H1 (cell line): ENCODE results near the gene HS3ST5. TPM values are rescaled to one million over a fixed set of nuclear protein-coding genes. Genes with fewer than 3 reads are reported as not detected.

Experiments used
- CTCF ChIA-PET: fragments of 300-600 bp; sonication (Branson Sonifier 250); formaldehyde crosslinking; loops from one replicate; lab custom pipeline; 2021; ENCODE audit not compliant: partially characterized antibody; lab: Charles Lee
- POLR2A ChIA-PET: fragments of 300-600 bp; sonication (Branson Sonifier 250); formaldehyde crosslinking; loops from one replicate; lab custom pipeline; 2021; ENCODE audit warnings: inconsistent platforms; ENCODE audit not compliant: partially characterized antibody; lab: Charles Lee
- DNase-seq, 2 experiments: peaks; one replicate each; pipeline versions ENCODE4 v3.0.0 to v3.0.0-alpha.2; 2010 to 2022; ENCODE audit warnings: low spot score in 2 of 2, low read depth in 1 of 2, mixed read lengths in 1 of 2
- FAIRE-seq: peaks from 2 replicates; lab custom pipeline; 2011; peaks lifted over from hg19 to GRCh38; lab: Jason Lieb, UNC
- H2AFZ ChIP-seq: 2 replicates; pipeline ENCODE4 v1.8.1; 2012; ENCODE audit warnings: low read length, inconsistent platforms
- H2AK5ac ChIP-seq: 2 replicates; pipeline ENCODE4 v1.6.1; 2013; ENCODE audit warnings: low read depth, low read length
- H2BK120ac ChIP-seq: replicated peaks from 2 replicates; pipeline ENCODE3; 2013; ENCODE audit warnings: low read depth, low read length, inconsistent platforms
- H2BK12ac ChIP-seq: 2 replicates; pipeline ENCODE4 v1.6.1; 2013; ENCODE audit warnings: low read depth, low read length
- H2BK15ac ChIP-seq: 2 replicates; pipeline ENCODE4 v1.6.1; 2013; ENCODE audit warnings: low read length
- H2BK20ac ChIP-seq: 2 replicates; pipeline ENCODE4 v1.6.1; 2013; ENCODE audit warnings: low read length
- H2BK5ac ChIP-seq: 2 replicates; pipeline ENCODE4 v1.6.1; 2013; ENCODE audit warnings: low read depth, low read length
- H3K14ac ChIP-seq: 2 replicates; pipeline ENCODE4 v1.6.1; 2013; ENCODE audit warnings: inconsistent platforms; ENCODE audit not compliant: insufficient read length
- H3K18ac ChIP-seq: 2 replicates; pipeline ENCODE4 v1.6.1; 2013; ENCODE audit warnings: low read length; ENCODE audit errors: extremely low read depth
- H3K23ac ChIP-seq: 2 replicates; pipeline ENCODE4 v1.6.1; 2013; ENCODE audit warnings: inconsistent platforms; ENCODE audit not compliant: insufficient read length
- H3K23me2 ChIP-seq: 2 replicates; pipeline ENCODE4 v1.6.1; 2013; ENCODE audit warnings: low read depth, low read length
- H3K27ac ChIP-seq: 2 replicates; pipeline ENCODE4 v1.6.1; 2011; ENCODE audit warnings: low read depth, low read length, inconsistent platforms
- H3K27me3 ChIP-seq, 4 experiments: replicated peaks in 1 of 4; 1 replicate in 1 of 4; 2 replicates in 3 of 4; pipeline versions ENCODE4 v1.6.1 to v1.8.1; 2011 to 2013; ENCODE audit warnings: low read length in 3 of 4, mild to moderate bottlenecking in 3 of 4, inconsistent platforms in 2 of 4, mixed read lengths in 2 of 4, moderate library complexity in 1 of 4; ENCODE audit not compliant: control insufficient read depth in 3 of 4, insufficient read depth in 3 of 4; ENCODE audit errors: extremely low read depth in 1 of 4
- H3K36me3 ChIP-seq, 4 experiments: 2 replicates each; pipeline versions ENCODE4 v1.6.1 to v1.8.1; 2011 to 2013; ENCODE audit warnings: mild to moderate bottlenecking in 4 of 4, low read length in 3 of 4, moderate library complexity in 2 of 4, control low read depth in 1 of 4, inconsistent platforms in 1 of 4; ENCODE audit not compliant: insufficient read depth in 4 of 4, control insufficient read depth in 2 of 4
- H3K4ac ChIP-seq: replicated peaks from 2 replicates; pipeline ENCODE3; 2013; ENCODE audit warnings: low read length, low read depth, mixed read lengths, inconsistent platforms; ENCODE audit not compliant: insufficient read length
- H3K4me1 ChIP-seq, 4 experiments: replicated peaks in 1 of 4; 1 replicate in 1 of 4; 2 replicates in 3 of 4; pipeline versions ENCODE4 v1.6.1 to v1.8.1; 2011 to 2013; ENCODE audit warnings: low read length in 3 of 4, inconsistent platforms in 2 of 4, mixed read lengths in 1 of 4; ENCODE audit not compliant: insufficient read depth in 4 of 4, control insufficient read depth in 3 of 4
- H3K4me2 ChIP-seq, 2 experiments: 2 replicates each; pipeline versions ENCODE4 v1.6.1 to v1.8.1; 2011 to 2013; ENCODE audit warnings: low read depth in 2 of 2, low read length in 2 of 2, control low read depth in 1 of 2, inconsistent platforms in 1 of 2, mild to moderate bottlenecking in 1 of 2; ENCODE audit not compliant: insufficient read depth in 1 of 2
- H3K4me3 ChIP-seq, 4 experiments: fragments of 200-600, 300-600 bp in 1 of 4; sonication (generic), shearing (Covaris generic), sonication (Bioruptor Twin) in 1 of 4; 2 replicates each; pipeline versions ENCODE4 v1.5.1 to v1.8.1; 2011 to 2016; ENCODE audit warnings: low read length in 4 of 4, low read depth in 3 of 4, control low read depth in 2 of 4, inconsistent platforms in 2 of 4, mild to moderate bottlenecking in 2 of 4, mixed read lengths in 1 of 4, moderate library complexity in 1 of 4; ENCODE audit not compliant: insufficient read depth in 2 of 4; ENCODE audit errors: extremely low read depth in 1 of 4
- H3K56ac ChIP-seq: replicated peaks from 2 replicates; pipeline ENCODE3; 2013; ENCODE audit warnings: low read depth, mild to moderate bottlenecking, mixed read lengths, low read length, inconsistent platforms; ENCODE audit not compliant: insufficient read length
- H3K79me1 ChIP-seq: 2 replicates; pipeline ENCODE4 v1.6.1; 2013; ENCODE audit warnings: low read depth, low read length, control low read depth
- H3K79me2 ChIP-seq, 2 experiments: 2 replicates each; pipeline versions ENCODE4 v1.6.1 to v1.8.1; 2012 to 2013; ENCODE audit warnings: low read length in 2 of 2, mild to moderate bottlenecking in 2 of 2, inconsistent platforms in 1 of 2; ENCODE audit not compliant: insufficient read depth in 2 of 2, control insufficient read depth in 1 of 2
- H3K9ac ChIP-seq, 4 experiments: replicated peaks in 1 of 4; 1 replicate in 1 of 4; 2 replicates in 3 of 4; pipeline versions ENCODE4 v1.6.1 to v1.8.1; 2011 to 2013; ENCODE audit warnings: low read depth in 3 of 4, low read length in 3 of 4, control low read depth in 2 of 4, mild to moderate bottlenecking in 2 of 4, moderate library complexity in 2 of 4, inconsistent platforms in 1 of 4; ENCODE audit errors: extremely low read depth in 1 of 4
- H3K9me3 ChIP-seq, 2 experiments: 2 replicates each; pipeline versions ENCODE4 v1.6.1 to v1.8.1; 2012 to 2013; ENCODE audit warnings: mild to moderate bottlenecking in 2 of 2, moderate library complexity in 2 of 2, control low read depth in 1 of 2, inconsistent platforms in 1 of 2, low read depth in 1 of 2, low read length in 1 of 2, mixed read lengths in 1 of 2; ENCODE audit not compliant: insufficient read depth in 2 of 2
- H4K20me1 ChIP-seq, 2 experiments: replicated peaks in 1 of 2; 2 replicates each; pipeline versions ENCODE3 to v1.8.1; 2011 to 2013; ENCODE audit warnings: inconsistent platforms in 2 of 2, low read length in 2 of 2, mild to moderate bottlenecking in 1 of 2; ENCODE audit not compliant: insufficient read depth in 2 of 2, control insufficient read depth in 1 of 2
- H4K5ac ChIP-seq: 2 replicates; pipeline ENCODE4 v1.6.1; 2013; ENCODE audit warnings: low read length, low read depth, mixed read lengths, inconsistent platforms; ENCODE audit not compliant: insufficient read length
- H4K8ac ChIP-seq: 2 replicates; pipeline ENCODE4 v1.8.0; 2013; ENCODE audit warnings: mild to moderate bottlenecking, moderate library complexity, low read length, inconsistent platforms; ENCODE audit not compliant: insufficient read depth; ENCODE audit errors: extremely low read depth
- H4K91ac ChIP-seq: replicated peaks from 2 replicates; pipeline ENCODE3; 2013; ENCODE audit warnings: low read length, mixed read lengths, inconsistent platforms; ENCODE audit not compliant: insufficient read length
- BRCA1 ChIP-seq: IDR thresholded peaks from 2 replicates; pipeline ENCODE4 v1.6.1; 2012; ENCODE audit warnings: low read depth, low read length, improper control_type of control experiment
- CEBPB ChIP-seq: IDR thresholded peaks from 2 replicates; pipeline ENCODE4 v1.6.1; 2012; ENCODE audit warnings: low read depth, low read length
- CREB1 ChIP-seq: IDR thresholded peaks from 2 replicates; pipeline ENCODE4 v1.6.1; 2012; ENCODE audit warnings: inconsistent platforms
- FOSL1 ChIP-seq: IDR thresholded peaks from 2 replicates; pipeline ENCODE4 v1.6.1; 2011; ENCODE audit warnings: mild to moderate bottlenecking, low read depth, low read length, moderate library complexity; ENCODE audit not compliant: insufficient read depth
- NANOG ChIP-seq: IDR thresholded peaks from 2 replicates; pipeline ENCODE4 v1.6.1; 2011; ENCODE audit warnings: low read length, low read depth, mild to moderate bottlenecking, inconsistent platforms; ENCODE audit not compliant: insufficient read depth, poor library complexity, severe bottlenecking
- RFX5 ChIP-seq: IDR thresholded peaks from 2 replicates; pipeline ENCODE4 v1.6.1; 2011; ENCODE audit warnings: low read depth, low read length, improper control_type of control experiment, borderline replicate concordance
- SIN3A ChIP-seq, 2 experiments: IDR thresholded peaks in 1 of 2; conservative IDR thresholded peaks in 1 of 2; 2 replicates each; pipeline ENCODE4 v1.6.1; 2011 to 2012; ENCODE audit warnings: low read length in 2 of 2, improper control_type of control experiment in 1 of 2, low read depth in 1 of 2, mild to moderate bottlenecking in 1 of 2
- SIX5 ChIP-seq: IDR thresholded peaks from 2 replicates; pipeline ENCODE4 v1.6.1; 2011; ENCODE audit warnings: mild to moderate bottlenecking, low read depth, low read length
- WGBS, 2 experiments: shearing (Covaris generic) in 1 of 2; methylation state at CpG; one replicate each; pipeline versions ENCODE4 v1.1.6 to v1.1.7; 2013 to 2015; ENCODE audit warnings: low lambda C conversion rate in 2 of 2, mixed read lengths in 2 of 2, inconsistent platforms in 1 of 2, low coverage in 1 of 2, missing lambda C conversion rate in 1 of 2; ENCODE audit not compliant: insufficient replicate concordance in 2 of 2, insufficient coverage in 1 of 2, insufficient read length in 1 of 2; ENCODE audit errors: extremely low coverage in 1 of 2, missing lambda C conversion rate in 1 of 2; 5-methylcytosine and 5-hydroxymethylcytosine counted together
- polyA plus RNA-seq, 7 experiments: library from polyadenylated mRNA; depleted of rRNA in 3 of 7; stranded (reverse) in 5 of 7; unstranded in 2 of 7; fragments of >200 nt in 5 of 7; fragments of 200-250 nt in 2 of 7; gene quantifications; 1 replicate in 5 of 7; 2 replicates in 1 of 7; 4 replicates in 1 of 7; pipeline versions ENCODE4 v1.2.1 to v1.2.3, GENCODE V29; 2011 to 2013; ENCODE audit warnings: missing spikeins in 2 of 7, mixed read lengths in 2 of 7
- total RNA-seq: library from RNA; stranded (reverse); fragmentation: NEBNext Ultra II Directional; extraction: Animal tissue kit (Norgen Biotek cat#: 25700); gene quantifications from 2 replicates; pipeline ENCODE4 v1.2.1, GENCODE V29; 2021

HS3ST5 gene
- total and polyA plus RNA-seq, 2 of the 8 experiments (the other 6 are each of a cell fraction or from before 2014, with no cell fraction given): 1.2 to 9.9 TPM

DNA sequence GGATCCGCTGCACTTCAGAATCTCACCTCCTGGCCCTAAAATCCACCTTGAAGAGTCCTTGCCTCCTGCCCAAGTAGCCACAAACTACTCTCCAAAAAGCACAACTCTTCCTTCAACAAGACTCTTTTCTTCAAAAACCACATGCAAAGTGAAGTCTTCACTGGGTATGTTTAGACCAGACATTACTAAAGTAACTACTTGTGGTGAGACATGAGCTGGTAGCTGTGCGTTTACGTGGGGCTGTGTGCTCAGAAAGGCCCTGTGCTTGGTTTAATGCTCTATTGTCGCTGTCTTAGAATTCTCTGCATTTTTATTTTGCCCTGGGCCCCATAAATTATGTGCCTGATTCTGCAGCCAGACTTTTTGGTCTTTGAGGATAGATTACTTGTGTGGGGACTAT, 267.5 kb downstream of the HS3ST5 start:
- Histone ChIP-seq H4K20me1 (no peaks in the 10 kb centered on the region), H3K79me2 (no peaks in the 10 kb centered on the region), H2BK20ac (no peak overlapping the region), H4K91ac (no peak overlapping the region), H2AFZ (no peak overlapping the region), H3K23me2 (no peaks in the 10 kb centered on the region), H3K14ac (no peak overlapping the region), H3K4me3 (no peak overlapping the region), H3K79me1 (no peaks in the 10 kb centered on the region), H3K9ac (no peak overlapping the region), H3K56ac (no peak overlapping the region), H2AK5ac (no peak overlapping the region), H3K27me3 (no peaks in the 10 kb centered on the region), H4K5ac (no peak overlapping the region), H3K4me2 (no peak overlapping the region), H3K4me1 (no peaks in the 10 kb centered on the region), H3K4ac (no peak overlapping the region), H2BK5ac (no peak overlapping the region), H2BK15ac (no peak overlapping the region), H2BK12ac (no peak overlapping the region), H4K8ac (no peak overlapping the region), H3K36me3 (peaks cover 0 to 9% (median 0%) of the 10 kb centered on the region in 4 experiments; a peak in 1 of 8 replicates), H3K18ac (no peak overlapping the region)
- WGBS, 2 experiments: 90% methylated on average over 4 of the region's 4 CpGs; no CpG with 5 or more reads in 1 of the 2 experiments
- FAIRE-seq: no peak
- DNase-seq: no peak
- CTCF ChIA-PET: interaction anchor here (1.8 kb wide), 1 partner anchor 10 kb away, joined by 5 read pairs; no protein-coding TSS in a partner anchor
- POLR2A ChIA-PET: no interaction called here
- TF ChIP-seq NANOG (no peak), SIX5 (no peak), CEBPB (no peak), SIN3A (conservative IDR thresholded peaks at IDR 0.05 in 1 of 2, IDR thresholded peaks at IDR 0.05 in 1 of 2; ENCODE audit: low read depth in 1 of 2, low read length in 2 of 2) (no peak), FOSL1 (no peak), RFX5 (no peak), BRCA1 (no peak), CREB1 (no peak)
- TF ChIP-seq, all 59 proteins: peak for 0
- H3K27ac ChIP-seq: no peak overlapping the region
- no peak overlapping the region for H2BK120ac ChIP-seq
- 0 out of 4 replicates have a peak, but pooled peaks cover 0 to 2% of the 10 kb centered on the region in 2 experiments for H3K9me3 ChIP-seq
- H3K23ac ChIP-seq: no peak overlapping the region
